ENCODE results near the gene EIF4E3. TPM values are rescaled to one million over a fixed set of nuclear protein-coding genes. Genes with fewer than 3 reads are reported as not detected.
A peak's percentile ranks its signal among the peaks of the same experiment; 100 is the strongest.

EIF4E3 gene
- total RNA-seq, 2 experiments from 2014 or later: 56.5 to 61.9 TPM

DNA sequence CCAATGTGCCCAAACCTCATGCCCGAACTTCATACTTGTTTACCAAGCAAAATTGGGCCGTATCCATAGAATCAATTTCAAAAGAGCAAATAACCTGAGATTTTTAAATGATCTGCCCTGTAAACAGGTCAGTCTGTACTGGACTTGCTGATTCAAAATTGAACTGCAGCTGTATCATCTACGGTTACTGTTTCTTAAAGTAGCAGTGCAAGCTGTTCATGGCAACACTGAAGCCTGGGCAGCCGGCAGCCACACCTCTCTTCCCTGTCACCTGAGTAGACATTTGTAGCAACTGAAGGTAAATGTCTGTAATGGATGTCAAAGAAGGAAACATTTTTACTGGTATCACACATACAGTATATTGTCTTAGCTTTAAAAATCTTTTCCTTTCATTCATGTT, 10.6 kb downstream of the EIF4E3 start:
- H3K27ac Mint-ChIP-seq: no peak overlapping the region
- no peak overlapping the region for H3K4me3 Mint-ChIP-seq
- CTCF ChIA-PET: interaction anchor here (1.4 to 1.8 kb wide), 2 partner anchors 10 to 161 kb away, joined by 3 to 8 read pairs; partner anchors contain the start of gene EIF4E3
- no peak for ATAC-seq
- no peaks in the 10 kb centered on the region for H3K27me3 Mint-ChIP-seq
- peaks cover 29% of the 10 kb centered on the region for H3K36me3 Mint-ChIP-seq
- no peak for DNase-seq
- H3K9me3 Mint-ChIP-seq (ENCODE audit: low read depth): no peaks in the 10 kb centered on the region
- H3K4me1 Mint-ChIP-seq: peaks cover 75% of the 10 kb centered on the region

DNA sequence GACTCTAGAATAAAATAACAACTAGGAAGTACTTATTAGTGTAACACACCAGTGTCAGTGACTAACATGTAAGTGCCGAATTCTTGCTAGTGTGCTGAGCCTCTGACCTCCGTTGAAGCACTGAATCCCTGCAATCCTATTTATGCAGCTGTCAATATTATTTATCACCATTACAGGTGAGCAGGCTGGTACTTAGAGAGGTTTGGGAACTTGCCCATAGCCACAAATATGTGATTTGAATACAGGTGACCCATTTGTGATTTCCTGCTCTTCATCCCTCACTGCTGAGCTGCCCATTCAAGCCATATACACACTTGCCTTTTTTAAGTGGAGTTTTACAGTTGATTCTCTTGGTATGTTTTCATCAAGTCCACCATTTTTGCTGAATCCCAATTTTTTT, 12.2 kb downstream of the EIF4E3 start:
- H3K4me1 Mint-ChIP-seq: peaks cover 73% of the 10 kb centered on the region
- H3K27me3 Mint-ChIP-seq: no peaks in the 10 kb centered on the region
- DNase-seq (no peak), ATAC-seq (no peak)
- H3K27ac Mint-ChIP-seq: no peak overlapping the region
- peaks cover 32% of the 10 kb centered on the region for H3K36me3 Mint-ChIP-seq
- CTCF ChIA-PET: interaction anchor here (1.1 to 1.8 kb wide), 2 partner anchors 17 to 163 kb away, joined by 5 to 8 read pairs; no protein-coding TSS in a partner anchor
- H3K4me3 Mint-ChIP-seq: no peak overlapping the region
- H3K9me3 Mint-ChIP-seq (ENCODE audit: low read depth): no peaks in the 10 kb centered on the region

DNA sequence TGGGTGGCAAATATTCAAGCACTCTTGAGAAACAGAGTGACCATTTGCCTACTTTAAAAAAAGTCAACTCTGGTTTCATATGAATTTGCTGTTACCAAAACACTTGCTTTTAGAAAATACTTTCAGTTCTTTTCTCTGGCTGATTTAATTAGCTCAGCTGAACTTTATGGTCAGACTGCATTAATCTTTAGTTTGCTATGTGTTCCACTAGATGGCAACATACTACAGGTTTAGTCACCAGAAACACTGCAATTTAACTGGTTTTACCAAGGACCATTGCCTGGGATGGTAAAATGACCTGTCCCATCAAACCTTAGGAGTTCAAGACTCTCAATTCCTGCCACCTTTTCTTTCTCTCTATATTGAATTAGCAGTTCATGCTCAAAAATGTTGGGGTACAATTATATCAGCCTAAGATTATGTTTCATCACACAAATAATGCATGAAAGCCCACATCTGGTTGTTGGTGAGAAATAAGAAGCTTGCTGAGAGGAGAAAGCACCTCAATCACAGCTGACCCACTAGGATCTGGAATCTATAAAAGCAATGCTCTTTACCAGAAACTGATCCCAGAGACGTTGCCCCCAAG, 14.2 kb downstream of the EIF4E3 start:
- H3K36me3 Mint-ChIP-seq: peaks cover 47% of the 10 kb centered on the region
- peaks cover 65% of the 10 kb centered on the region for H3K4me1 Mint-ChIP-seq
- CTCF ChIA-PET: interaction anchor here (0.8 to 2.7 kb wide), 18 partner anchors 10 to 637 kb away, joined by 3 to 35 read pairs (median 4); partner anchors contain the start of gene EIF4E3
- H3K27ac Mint-ChIP-seq: peak overlapping the region; percentile 57
- H3K27me3 Mint-ChIP-seq: no peaks in the 10 kb centered on the region
- no peak overlapping the region for H3K4me3 Mint-ChIP-seq
- ATAC-seq: peak; percentile 77
- no peaks in the 10 kb centered on the region for H3K9me3 Mint-ChIP-seq (ENCODE audit: low read depth)
- DNase-seq: no peak

DNA sequence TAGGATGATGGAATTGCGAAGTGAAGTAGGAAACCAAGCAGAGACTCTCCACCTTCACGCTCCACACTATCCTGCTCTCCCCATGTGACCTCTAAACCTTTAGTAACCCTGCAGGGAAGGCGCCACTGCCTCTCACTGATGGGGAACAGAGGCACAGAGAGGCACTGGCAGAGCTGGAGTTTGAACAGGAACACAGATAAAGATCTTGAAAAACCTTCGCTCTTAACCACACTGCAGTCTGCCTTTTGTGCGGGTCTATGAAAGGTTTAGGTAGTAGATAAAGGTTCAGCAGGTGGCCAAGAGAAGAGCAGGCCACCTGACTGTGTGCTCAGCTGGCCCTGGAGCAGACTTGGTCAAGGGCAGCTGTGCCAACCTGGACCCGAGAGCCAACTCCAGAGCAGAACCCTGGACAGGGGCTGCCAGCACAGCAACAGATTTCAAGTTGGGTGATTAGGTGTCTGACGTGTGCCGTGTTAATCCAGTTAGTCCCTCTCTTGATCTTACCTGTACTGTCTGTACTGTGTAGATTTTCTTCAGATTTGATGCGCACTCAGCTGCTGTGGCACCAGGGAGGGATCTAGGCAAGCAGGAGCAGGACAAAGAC, 15.2 kb downstream of the EIF4E3 start:
- H3K27ac Mint-ChIP-seq: peak overlapping the region; percentile 75
- ATAC-seq (no peak), DNase-seq (no peak)
- H3K27me3 Mint-ChIP-seq: no peaks in the 10 kb centered on the region
- no peaks in the 10 kb centered on the region for H3K9me3 Mint-ChIP-seq (ENCODE audit: low read depth)
- no peak overlapping the region for H3K4me3 Mint-ChIP-seq
- CTCF ChIA-PET: interaction anchor here (1.5 to 2.7 kb wide), 4 partner anchors 14 to 165 kb away, joined by 3 to 29 read pairs (median 15); partner anchors contain the start of gene EIF4E3
- H3K4me1 Mint-ChIP-seq: peaks cover 71% of the 10 kb centered on the region
- peaks cover 52% of the 10 kb centered on the region for H3K36me3 Mint-ChIP-seq

DNA sequence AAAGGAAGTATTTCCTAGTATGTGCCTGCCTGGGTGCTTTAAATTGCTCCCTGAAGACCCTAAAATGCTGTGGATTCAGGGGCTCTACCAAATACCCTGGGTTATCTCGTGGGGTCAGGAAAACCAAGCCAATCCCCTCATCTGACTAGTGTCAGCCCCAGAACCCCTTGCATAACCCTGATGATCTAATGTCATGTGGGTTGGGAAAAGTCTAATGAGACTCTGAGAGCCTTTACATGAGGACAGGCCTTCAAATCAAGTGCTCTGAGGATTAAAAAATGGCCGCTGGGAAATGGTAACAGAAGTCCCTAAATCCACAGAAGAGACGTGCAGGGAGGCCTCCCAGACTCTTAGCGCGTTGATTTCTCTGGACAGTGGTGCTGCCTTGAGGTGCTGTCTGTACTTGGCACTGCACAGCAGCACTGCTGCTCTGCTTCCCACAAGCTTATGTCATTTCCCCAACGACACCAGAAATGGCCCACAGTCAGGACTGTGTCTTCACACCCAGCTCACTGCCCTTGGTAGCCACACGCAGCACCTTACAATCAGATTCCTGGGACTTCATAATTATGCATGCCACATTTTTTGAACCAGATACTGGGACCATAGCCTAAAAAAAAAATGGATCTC, 16.6 kb downstream of the EIF4E3 start:
- no peaks in the 10 kb centered on the region for H3K27me3 Mint-ChIP-seq
- H3K4me3 Mint-ChIP-seq: no peak overlapping the region
- H3K9me3 Mint-ChIP-seq (ENCODE audit: low read depth): no peaks in the 10 kb centered on the region
- H3K36me3 Mint-ChIP-seq: peaks cover 59% of the 10 kb centered on the region
- H3K27ac Mint-ChIP-seq: peak overlapping the region; percentile 33
- CTCF ChIA-PET: interaction anchor here (1.0 to 1.5 kb wide), 2 partner anchors 9 to 167 kb away, joined by 3 read pairs; no protein-coding TSS in a partner anchor
- DNase-seq (peak; percentile 48), ATAC-seq (peak; percentile 45)
- peaks cover 74% of the 10 kb centered on the region for H3K4me1 Mint-ChIP-seq

DNA sequence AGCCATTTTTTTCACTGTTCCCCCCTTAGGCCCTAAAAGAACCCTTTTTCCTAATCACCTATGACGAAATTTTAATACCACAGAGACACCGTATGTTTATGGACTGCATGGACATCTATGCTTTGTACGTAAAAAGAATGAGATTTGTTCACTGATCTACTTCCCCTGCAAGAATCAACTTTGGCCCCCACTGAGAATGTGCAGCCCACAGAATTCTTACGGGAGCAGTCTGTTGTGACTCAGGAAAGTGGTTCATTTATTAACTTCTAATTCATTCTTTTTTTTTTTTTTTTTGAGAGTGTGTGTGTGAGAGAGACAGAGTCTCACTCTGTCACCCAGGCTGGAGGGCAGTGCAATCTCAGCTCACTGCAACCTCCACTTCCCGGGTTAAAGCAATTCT, 17.6 kb downstream of the EIF4E3 start:
- H3K27ac Mint-ChIP-seq: no peak overlapping the region
- H3K36me3 Mint-ChIP-seq: peaks cover 57% of the 10 kb centered on the region
- ATAC-seq (no peak), DNase-seq (no peak)
- H3K4me1 Mint-ChIP-seq: peaks cover 75% of the 10 kb centered on the region
- no peak overlapping the region for H3K4me3 Mint-ChIP-seq
- no peaks in the 10 kb centered on the region for H3K9me3 Mint-ChIP-seq (ENCODE audit: low read depth)
- H3K27me3 Mint-ChIP-seq: no peaks in the 10 kb centered on the region
- CTCF ChIA-PET: interaction anchor here (0.8 kb wide), 1 partner anchor 23 kb away, joined by 3 read pairs; no protein-coding TSS in a partner anchor

DNA sequence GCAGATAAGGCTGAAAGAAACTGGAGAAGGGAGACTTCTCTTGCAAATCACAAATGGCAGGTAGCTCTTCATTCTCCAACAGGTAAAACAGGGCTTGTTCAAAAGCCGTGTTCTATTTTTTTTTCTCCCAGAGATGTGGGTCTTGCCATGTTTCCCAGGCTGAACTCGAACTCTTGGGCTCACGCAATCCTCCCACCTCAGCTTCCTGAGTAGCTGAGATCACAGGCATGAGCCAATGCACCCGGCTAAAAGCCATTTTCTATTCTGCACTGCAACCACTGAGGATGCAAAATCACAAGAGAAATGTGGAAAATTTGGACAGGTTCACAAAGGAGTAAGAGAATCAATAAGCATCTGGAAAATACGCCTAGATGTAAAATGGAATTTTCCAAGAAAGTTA, 19.5 kb downstream of the EIF4E3 start:
- ATAC-seq (no peak), DNase-seq (no peak)
- no peaks in the 10 kb centered on the region for H3K9me3 Mint-ChIP-seq (ENCODE audit: low read depth)
- peaks cover 76% of the 10 kb centered on the region for H3K4me1 Mint-ChIP-seq
- H3K27me3 Mint-ChIP-seq: no peaks in the 10 kb centered on the region
- CTCF ChIA-PET: no interaction called here
- H3K27ac Mint-ChIP-seq: no peak overlapping the region
- no peak overlapping the region for H3K4me3 Mint-ChIP-seq
- peaks cover 69% of the 10 kb centered on the region for H3K36me3 Mint-ChIP-seq

DNA sequence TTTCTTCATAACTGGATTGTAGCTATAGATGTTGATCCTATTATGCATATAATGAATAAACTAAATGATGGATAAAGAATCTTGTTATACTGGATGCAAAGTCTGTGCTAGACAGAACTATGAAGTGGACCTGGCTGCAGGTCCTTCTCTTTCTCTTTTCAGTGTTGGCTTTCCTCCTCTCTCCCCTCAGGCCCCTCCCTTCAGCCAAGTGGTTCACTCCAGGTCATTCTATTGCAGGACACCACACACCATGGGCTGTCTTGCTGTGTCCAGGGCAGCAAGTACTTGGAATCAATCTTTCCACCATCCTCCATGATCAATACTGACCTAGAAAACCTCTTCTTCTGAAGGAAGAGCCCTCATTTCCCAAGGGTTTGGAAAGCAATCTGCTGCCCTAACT, 20.3 kb downstream of the EIF4E3 start:
- CTCF ChIA-PET: interaction anchor here (2.6 kb wide), 1 partner anchor 154 kb away, joined by 9 read pairs; no protein-coding TSS in a partner anchor
- Mint-ChIP-seq H3K36me3 (peaks cover 66% of the 10 kb centered on the region), H3K4me1 (peaks cover 70% of the 10 kb centered on the region), H3K4me3 (no peak overlapping the region), H3K27ac (no peak overlapping the region), H3K9me3 (ENCODE audit: low read depth) (no peaks in the 10 kb centered on the region), H3K27me3 (no peaks in the 10 kb centered on the region)
- DNase-seq (no peak), ATAC-seq (no peak)

DNA sequence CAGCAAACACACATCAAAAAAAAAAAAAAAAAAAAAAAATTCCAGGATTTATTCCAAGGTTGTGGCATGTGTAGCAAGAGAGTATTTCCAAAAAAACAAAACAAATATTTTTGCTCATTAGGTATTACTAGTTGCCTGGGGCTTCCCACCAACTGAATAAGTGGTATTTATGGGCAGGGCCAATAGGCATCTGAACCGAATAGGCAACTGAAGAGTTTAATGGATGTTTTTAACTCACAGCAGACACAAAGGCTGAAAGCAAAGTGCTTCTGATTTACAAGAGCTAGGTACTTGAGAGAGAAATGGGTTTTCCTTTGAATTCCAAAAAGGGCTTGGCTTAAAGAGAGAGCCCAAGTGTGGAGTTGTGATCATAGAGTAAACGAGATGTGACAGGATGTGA, 21.4 kb downstream of the EIF4E3 start:
- no peak overlapping the region for H3K4me3 Mint-ChIP-seq
- H3K36me3 Mint-ChIP-seq: peaks cover 65% of the 10 kb centered on the region
- DNase-seq (no peak), ATAC-seq (no peak)
- H3K9me3 Mint-ChIP-seq (ENCODE audit: low read depth): no peaks in the 10 kb centered on the region
- H3K27me3 Mint-ChIP-seq: no peaks in the 10 kb centered on the region
- peak overlapping the region; percentile 78 for H3K27ac Mint-ChIP-seq
- peaks cover 59% of the 10 kb centered on the region for H3K4me1 Mint-ChIP-seq
- CTCF ChIA-PET: interaction anchor here (2.6 kb wide), 1 partner anchor 155 kb away, joined by 9 read pairs; no protein-coding TSS in a partner anchor

DNA sequence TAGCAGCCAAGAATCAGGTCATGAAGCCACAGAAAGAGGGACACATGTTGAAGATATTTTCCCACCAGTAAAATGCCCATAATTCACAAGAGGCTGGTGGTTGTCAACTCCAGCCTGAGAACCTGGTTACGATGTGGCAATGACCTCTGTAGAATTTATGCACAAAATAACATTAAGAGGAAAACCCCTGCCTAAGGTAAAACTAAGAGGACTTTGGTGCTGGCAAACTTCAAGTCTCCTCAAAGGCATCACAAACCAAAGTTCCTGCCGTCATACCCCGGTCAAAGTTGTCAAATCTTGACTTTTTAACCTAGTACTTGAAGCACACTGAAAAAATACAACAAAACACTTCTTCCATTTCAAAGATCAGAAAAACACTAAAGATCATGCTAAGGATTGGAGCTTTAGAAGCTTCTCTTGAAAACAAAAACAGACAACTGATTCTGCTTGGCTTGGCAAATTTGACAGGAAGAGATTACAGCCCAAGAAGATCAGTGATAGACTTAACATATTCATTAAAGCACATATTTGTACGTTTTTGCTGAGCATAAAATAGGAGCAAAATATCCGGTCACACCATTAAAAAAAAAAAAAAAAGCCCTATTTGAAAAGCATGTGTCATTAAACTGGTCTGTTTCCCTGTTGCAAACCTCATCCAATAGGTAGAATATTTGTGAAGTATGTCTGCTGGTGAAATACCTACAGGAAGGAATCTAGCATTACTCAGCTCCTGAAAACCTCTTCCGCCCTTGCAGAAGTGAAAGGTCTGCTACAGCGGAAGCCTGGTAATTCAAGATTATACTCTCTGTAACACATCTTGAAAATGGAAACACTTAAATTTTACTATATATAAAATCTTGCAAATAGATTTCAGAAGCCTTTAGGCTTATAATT, 22.8 kb downstream of the EIF4E3 start:
- peak; percentile 59 for DNase-seq
- CTCF ChIA-PET: interaction anchor here (0.7 to 2.6 kb wide), 5 partner anchors 10 to 1120 kb away, joined by 3 to 9 read pairs (median 4); no protein-coding TSS in a partner anchor
- Mint-ChIP-seq H3K27ac (peak overlapping the region; percentile 86), H3K36me3 (peaks cover 68% of the 10 kb centered on the region), H3K4me1 (peaks cover 52% of the 10 kb centered on the region), H3K4me3 (peak overlapping the region; percentile 37), H3K9me3 (ENCODE audit: low read depth) (no peaks in the 10 kb centered on the region), H3K27me3 (no peaks in the 10 kb centered on the region)
- ATAC-seq: peak; percentile 86

DNA sequence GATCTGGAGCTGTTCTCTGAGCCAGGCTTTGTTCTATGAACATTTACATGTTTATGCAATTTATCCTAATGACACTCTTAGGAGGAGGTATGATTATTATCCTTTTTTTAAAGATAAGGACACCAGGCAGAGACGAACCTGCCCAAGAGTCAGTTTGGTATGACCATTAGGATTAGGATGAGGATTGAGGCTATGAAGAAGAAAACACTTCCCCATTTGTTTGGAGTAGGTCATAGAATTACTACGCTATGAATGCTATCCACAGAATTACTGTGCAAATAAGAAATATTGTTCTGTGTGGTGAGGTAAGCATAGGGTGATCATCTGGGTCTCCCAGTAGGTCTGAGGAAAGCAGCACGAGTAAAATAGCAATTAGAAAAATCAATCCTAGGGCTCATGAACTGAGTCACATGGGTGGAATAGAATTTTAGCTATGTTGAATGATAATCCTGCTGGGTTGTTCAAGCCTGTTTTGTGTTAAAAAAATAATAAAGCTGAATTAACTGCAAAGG, 23.9 kb downstream of the EIF4E3 start:
- no peak overlapping the region for H3K27ac Mint-ChIP-seq
- ATAC-seq (no peak), DNase-seq (no peak)
- H3K27me3 Mint-ChIP-seq: no peaks in the 10 kb centered on the region
- H3K4me1 Mint-ChIP-seq: peaks cover 48% of the 10 kb centered on the region
- CTCF ChIA-PET: interaction anchor here (0.7 to 1.7 kb wide), 3 partner anchors 8 to 1121 kb away, joined by 3 to 6 read pairs (median 3); no protein-coding TSS in a partner anchor
- no peaks in the 10 kb centered on the region for H3K9me3 Mint-ChIP-seq (ENCODE audit: low read depth)
- no peak overlapping the region for H3K4me3 Mint-ChIP-seq
- peaks cover 62% of the 10 kb centered on the region for H3K36me3 Mint-ChIP-seq

DNA sequence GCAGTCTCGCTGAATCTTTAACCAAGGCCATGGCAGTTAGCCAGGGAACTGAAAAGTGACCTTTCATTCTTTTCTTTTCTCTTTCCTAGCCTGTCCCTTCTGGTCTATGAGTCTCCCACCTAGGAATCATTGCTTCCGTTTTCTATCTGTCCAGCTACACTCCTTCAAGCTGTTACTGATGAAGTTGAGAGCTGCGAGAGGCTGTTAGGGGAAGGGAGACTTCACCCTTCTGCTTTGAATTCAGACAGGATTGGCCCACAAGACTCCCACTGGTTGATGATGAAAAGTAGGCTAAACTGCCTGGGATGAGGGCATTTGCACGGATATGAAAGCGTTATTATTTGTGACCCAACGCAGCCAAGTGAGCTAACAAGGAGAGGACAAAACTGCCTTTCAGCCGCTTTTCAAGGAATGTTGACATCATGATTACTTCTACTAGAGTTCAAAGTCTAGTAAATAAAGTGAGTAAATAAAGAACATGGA, 30.2 kb downstream of the EIF4E3 start:
- no peaks in the 10 kb centered on the region for H3K27me3 Mint-ChIP-seq
- CTCF ChIA-PET: interaction anchor here (0.9 to 1.0 kb wide), 2 partner anchors 8 to 16 kb away, joined by 3 to 4 read pairs; no protein-coding TSS in a partner anchor
- no peak overlapping the region for H3K4me3 Mint-ChIP-seq
- no peak overlapping the region for H3K27ac Mint-ChIP-seq
- H3K36me3 Mint-ChIP-seq: peaks cover 37% of the 10 kb centered on the region
- ATAC-seq: no peak
- no peak for DNase-seq
- no peaks in the 10 kb centered on the region for H3K4me1 Mint-ChIP-seq
- H3K9me3 Mint-ChIP-seq (ENCODE audit: low read depth): no peaks in the 10 kb centered on the region

Data from activated CD8-positive, alpha-beta memory T cell treated with anti-CD3 and anti-CD28 coated beads, Interleukin-2, amount 10 ng/mL, durations not matched to agents 7 days and 5 days (primary cell).